Stimulated activated CD8-positive, alpha-beta memory T cell treated with anti-CD3 and anti-CD28 coated beads, Interleukin-7, amount 100 ng/mL, for 1 hour (primary cell): Measurements from ENCODE around the gene FXYD2.

ENCODE experiments used
- DNase-seq, 2 donors: peaks; one replicate each; pipeline ENCODE4 v3.0.0-alpha.2; 2020; ENCODE audit warnings: low read depth in 2 of 2

FXYD2 gene

DNA sequence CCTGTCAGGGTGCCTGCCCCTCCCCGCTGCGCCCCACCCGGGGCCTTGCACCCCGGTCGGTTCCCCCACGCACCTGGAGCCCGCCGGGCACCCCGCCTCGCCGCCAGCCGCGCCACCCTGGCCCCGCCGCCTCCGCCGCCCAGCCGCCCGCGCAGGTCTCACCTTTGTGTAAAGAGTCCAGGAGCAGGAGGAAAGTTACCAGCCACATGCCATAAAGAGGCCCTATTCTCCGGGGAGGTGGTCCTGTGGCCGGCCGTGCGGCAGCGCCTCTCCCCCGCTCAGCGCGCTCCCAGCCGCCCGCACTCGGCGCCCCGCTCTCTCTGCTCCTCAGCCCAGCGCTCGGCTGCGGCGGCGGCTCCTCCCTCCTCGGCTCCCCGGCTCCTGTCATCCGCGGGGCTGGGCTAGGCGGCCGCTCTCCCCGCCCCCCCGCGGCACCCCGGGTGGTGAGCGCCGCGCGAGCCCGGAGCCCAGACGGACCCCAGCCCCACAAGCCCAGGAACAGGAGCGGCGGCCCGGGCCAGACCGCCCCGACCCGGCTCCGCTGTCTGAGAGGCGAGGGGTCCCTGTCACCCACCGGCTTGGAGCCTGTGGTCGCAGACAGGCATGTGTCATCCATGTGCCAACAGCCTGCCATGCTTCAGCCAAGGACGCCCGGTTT is 27.5 kb downstream of the FXYD2 start, which contains the start of gene DSCAML1:
Gene DSCAML1, minus strand, starts transcription at position 345 of the 658 bp plus-strand sequence. Its CDS starts 137 bp downstream, at position 208.
- DNase-seq: no peak

- no peak for DNase-seq
These were observed 28.1 kb downstream of the FXYD2 start for GRCh38 chr11:117796456-117796871.

GRCh38 chr11:117795638-117796455 is 28.7 kb downstream of the FXYD2 start:
- no peak for DNase-seq

DNA sequence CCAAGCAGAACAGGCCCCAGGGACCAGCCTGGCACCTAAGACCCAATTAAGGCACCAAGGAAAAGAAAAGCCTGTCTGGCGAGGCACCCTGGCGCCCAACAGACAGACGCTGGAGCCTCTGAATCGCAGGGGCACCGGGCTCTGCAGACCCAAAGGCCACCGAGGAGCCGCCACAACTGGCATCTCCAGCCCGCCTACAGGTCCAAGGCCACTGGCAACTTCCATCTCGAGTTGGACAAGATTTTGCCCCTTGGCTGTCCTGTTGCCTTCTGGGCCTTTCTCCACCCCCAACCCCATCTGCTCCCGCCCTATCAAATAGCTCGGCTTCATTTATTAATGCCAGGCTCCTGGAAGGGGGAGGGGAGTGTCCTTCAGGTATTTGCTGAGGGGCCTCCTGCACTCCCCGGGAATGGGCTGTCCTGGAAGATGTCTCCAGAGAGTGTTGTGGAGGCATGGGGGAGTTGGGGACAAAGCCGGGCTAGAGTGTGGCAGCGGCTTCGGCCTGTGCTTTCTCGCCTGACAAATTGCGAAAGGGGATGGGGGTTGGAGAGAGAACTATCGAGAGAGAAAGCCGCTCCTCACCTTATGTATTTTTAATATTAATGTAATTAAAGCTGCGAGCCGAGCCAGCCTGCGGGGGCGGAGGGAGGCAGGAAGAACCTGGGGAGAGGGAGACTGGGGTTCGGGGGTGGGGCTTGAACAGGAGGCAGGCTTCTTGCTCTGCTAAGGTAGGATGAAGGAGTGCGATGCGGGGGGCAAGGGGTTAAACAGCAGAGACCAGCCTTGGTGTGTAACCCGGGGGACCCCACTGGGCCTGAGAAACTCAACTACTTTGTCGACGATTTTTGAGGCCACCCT is 29.5 kb downstream of the FXYD2 start:
- no peak for DNase-seq

DNA sequence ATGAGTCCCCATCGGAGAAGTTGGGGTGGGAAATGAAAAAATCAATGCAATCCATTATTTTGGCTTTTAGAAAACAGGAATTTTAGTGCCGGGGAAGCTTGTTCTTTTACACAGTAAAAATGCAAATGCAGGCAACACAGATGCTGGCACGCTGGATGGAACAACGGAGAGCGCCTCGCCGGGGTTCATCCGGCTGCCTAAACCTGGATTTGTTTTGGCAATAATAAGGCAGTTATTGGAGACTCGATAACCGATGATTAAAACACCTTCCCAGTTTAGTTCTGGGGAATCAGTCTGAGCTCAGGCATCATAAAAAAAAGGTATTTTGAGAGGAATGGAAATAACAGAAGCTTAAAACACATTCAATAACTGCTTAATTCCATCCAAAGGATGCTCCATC is 30.4 kb downstream of the FXYD2 start:
- no peak for DNase-seq

GRCh38 chr11:117793583-117793982 is 31.0 kb downstream of the FXYD2 start:
- no peak for DNase-seq

GRCh38 chr11:117792992-117793391 is 31.6 kb downstream of the FXYD2 start:
- DNase-seq: no peak

DNA sequence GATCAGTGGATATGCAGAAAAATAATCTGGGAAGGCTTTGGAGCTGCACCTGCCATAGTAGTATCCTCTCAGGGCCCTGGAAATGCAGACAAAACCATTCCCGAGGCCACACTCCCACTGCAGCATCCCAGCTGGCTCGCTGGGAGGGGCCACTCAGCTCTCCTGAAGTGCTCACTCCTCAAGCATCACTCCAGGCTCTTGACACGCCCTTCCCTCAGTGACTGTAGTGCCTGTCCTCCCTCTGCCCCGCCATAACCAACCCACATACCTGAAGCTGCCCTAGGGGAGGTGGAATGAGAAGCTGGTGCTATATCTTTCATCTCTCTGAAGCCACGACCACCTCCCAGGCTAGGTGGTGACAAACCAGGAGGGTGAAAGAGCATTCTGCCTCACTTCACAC is 32.3 kb downstream of the FXYD2 start:
- no peak for DNase-seq

- no peak for DNase-seq
These were observed 34.3 kb downstream of the FXYD2 start for GRCh38 chr11:117790279-117790678.

DNA sequence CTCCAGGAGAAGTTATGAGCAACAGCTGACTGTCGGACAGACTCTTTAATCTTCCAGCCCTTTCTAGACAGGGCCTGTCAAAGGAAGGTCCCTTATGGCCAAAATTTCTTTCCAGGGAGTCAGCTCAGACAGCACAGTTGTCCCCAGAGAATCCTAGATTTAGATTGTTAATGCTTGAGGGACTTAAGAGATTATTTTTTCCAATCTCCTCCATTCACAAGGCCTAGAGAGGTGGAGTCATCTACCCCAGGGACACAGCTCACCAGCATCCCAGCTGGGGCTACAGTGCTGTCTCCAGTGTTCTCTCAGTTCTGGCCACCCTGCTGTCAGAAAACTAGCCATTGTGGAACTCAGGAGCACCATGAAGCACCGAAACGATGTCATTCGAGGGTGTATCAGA is 35.3 kb downstream of the FXYD2 start:
- no peak for DNase-seq

DNA sequence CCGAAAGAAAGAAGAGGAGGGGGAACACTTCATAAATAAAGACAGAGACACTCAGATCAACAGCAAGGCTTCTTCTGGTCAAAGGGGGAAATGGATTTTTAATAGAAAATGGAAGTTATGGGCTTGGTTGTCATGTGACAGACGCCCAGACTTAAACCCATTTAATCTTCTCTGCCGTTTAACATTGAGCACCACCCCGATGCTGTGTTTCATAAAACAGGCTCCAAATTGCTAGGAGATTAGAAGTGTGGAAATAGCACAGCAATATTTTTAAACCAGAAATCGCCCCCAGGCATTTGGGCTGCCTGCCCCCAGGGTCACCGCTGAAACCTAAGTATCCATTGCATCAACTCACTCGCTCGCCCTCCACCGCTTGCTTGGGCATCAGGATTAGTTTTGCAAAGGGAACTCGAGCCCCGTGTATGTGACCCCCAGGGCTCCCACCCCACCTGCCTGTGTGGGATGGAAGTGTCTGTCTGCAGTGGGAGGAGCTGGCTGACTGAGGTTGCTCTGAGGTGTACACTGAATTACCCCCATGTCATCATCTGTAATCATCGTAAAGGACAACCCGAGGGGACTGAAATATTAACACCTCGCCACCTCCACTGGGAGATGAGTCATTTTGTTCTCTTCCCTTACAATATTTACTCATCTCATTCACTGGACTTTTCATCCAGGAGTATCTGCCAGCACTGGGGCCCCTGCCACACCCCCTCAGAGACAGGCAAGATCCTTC is 38.2 kb downstream of the FXYD2 start:
- DNase-seq: no peak

- DNase-seq: no peak
These were observed 42.4 kb downstream of the FXYD2 start for GRCh38 chr11:117782101-117782500.

GRCh38 chr11:117781627-117782026 is 42.9 kb downstream of the FXYD2 start:
- DNase-seq: no peak

DNA sequence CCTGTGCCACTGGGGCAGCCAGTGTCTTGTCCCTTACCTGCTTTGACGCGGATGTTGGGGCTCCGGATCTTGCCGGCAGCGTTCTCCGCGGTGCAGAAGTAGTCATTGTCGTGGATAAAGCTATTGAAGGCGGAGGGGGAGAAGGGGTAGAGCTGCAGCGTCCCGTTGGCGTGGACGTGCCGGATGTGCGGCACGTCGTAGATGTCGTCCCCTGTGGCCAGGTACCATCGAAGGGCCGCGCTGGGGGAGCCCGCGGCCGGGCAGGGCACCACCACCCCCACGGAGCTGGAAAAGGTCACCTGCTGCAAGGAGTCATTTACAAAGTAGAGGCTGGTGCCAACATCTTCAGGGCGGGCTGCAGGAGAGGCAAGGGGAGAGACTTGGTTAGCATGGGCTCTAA is 44.1 kb downstream of the FXYD2 start:
- DNase-seq: no peak

DNA sequence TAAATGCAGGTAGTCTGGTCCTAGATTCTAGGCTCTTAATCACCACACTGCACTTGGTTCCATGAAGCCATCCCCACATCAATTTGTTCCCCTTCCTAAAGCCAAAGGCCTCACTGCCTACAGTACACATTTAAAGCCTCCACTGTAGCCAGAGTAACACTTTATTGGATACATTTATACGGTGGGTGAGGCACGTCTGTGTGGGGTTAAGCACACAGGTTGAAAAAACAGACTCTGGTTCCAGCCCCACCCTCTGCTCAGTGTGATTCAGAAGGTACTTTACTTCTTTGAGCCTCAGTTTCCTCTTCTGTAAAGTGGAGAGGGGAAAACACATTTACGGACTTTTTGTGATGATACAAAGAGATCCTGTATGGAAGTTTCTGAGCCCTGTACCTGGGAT is 50.0 kb downstream of the FXYD2 start:
- DNase-seq: no peak

DNA sequence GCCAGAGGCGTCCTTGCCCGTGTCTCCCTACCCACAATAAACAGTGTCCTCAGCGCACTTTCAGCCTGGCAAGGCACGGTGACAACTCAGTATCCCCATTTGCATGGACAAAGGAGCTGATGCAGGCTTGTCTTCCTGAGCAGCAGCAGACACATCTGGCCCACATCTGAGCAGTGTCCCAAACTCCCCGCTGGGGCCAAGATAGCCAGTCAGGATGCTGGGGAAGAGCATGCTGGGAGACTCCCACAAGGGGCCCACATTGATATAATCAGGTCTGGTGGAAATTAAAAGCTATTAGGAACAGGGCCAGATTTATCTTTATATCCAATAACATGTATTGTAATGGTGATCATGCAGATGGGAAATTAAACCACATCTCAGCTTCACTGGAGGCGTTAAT is 52.2 kb downstream of the FXYD2 start:
- no peak for DNase-seq

GRCh38 chr11:117771841-117772240 is 52.7 kb downstream of the FXYD2 start:
- no peak for DNase-seq

- no peak for DNase-seq
These were observed 53.3 kb downstream of the FXYD2 start for GRCh38 chr11:117771197-117771596.

- no peak for DNase-seq
These were observed 54.5 kb downstream of the FXYD2 start for GRCh38 chr11:117770061-117770460.
